Limb (tissue), 2 donors: ENCODE data around the gene RBP4.

Experiments used
- DNase-seq, 2 donors: peaks; one replicate each; pipeline ENCODE4 v3.0.0-alpha.2; 2016; ENCODE audit errors: extremely low spot score in 2 of 2

Gene RBP4

DNA sequence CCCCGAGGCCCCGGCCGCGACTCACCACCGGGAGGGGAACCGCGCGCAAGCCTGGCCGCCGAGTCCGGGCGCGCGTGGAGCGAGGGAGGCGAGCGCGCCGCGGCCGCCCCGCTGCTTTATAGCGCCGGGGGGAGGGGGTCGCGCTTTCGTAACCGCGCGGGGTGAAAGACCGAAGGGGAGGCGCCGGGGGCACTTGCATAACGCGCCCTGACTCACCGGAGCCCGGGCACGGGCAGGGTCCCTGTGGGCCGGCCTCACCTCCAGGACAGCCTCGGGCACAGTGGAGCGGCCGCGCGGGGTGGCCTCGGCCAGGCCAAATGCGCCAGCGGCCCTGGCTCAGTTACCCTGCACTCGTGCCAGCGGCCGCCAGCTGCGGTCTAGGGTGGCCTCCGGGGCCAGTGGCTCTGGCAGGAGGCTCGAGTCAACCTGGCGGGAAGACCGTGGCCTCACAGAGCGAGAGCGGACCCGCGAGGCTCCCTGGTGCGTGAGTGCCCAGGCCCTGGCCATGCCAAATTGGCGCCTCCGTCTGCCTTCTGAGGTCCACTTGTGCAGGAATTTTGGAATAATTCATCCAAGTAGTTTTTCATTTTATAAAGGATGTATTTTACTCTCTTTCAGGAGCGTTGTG lies at the start of gene RBP4:
TSS of gene RBP4 (minus strand) at position 90 of the 628 bp plus-strand sequence. CDS start 207 bp downstream, outside the sequence.
- peak in 1 of 2 donors; percentile 72 for DNase-seq

- DNase-seq: no peak
Measured at GRCh38 chr10:93639791-93640190, 38.8 kb upstream of the RBP4 start.

- DNase-seq: no peak
Measured at GRCh38 chr10:93630625-93631557, 29.9 kb upstream of the RBP4 start.

GRCh38 chr10:93629647-93630305 lies 28.7 kb upstream of the RBP4 start:
- no peak for DNase-seq

GRCh38 chr10:93628858-93629257 lies 27.8 kb upstream of the RBP4 start:
- DNase-seq: no peak

DNA sequence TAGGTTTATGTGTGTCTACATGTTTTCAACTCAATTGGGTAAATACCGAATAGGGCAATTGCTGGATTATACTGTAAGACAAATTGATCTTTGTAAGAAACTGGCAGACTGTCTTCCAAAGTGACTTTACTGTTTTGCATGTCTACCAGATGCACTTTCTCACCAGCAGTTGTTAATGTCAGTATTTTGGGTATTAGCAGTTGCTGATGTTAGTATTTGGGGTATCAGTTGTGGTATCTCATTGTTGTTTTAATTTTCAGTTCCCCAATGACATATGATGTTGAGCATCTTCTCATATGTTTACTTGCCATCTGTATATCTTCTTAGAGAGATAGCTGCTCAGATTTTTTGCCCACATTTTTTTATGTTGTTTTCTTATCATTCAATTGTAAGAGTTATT lies 21.9 kb upstream of the RBP4 start:
- DNase-seq: no peak

DNA sequence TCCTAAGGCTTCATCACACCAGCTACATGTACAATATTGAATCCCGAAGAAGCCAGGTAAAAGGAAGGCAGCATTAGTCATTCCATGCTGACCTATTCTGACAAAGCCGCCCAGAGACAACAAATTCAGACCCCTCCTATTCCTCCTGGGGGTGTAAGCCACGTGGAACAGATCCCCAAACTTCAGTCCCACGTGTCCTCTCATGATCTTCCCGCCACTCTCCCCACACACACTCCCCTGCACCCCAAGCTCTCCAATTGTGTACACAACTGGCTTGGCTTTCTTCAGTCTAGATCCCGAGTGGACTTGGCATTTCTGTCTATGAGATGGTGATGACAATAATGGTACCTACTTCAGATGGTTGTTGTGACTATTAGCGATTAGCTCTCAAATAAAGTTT lies 19.9 kb upstream of the RBP4 start:
- no peak for DNase-seq

DNA sequence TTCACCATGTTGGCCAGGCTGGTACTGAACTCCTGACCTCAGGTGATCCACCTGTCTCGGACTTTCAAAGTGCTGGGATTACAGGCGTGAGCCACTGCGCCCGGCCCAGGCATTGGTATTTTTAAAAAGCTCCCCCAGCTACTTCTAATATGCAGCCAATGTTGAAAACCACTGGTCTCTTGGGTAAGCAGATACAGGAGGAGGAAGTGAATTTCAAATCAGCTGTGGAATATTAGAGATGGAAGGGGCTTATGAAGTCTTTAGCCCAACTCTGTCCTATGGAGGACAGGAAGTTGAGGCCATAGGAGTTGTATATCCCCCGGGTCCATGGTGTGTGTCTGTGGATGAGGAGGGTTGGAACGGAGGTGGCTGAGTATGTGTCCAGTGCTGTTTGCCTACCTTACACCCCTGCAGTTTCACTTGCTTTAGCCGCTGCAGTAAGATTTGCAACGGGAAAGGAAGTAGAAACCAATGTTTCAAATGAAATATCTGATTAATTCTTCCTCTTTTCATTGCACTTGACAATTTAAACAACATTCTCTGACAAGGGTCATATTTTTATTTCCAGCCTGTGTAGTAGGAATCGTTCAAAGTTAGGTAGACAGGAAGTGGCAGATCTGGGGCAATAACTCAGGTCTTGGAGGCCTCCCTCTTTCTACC lies 14.7 kb upstream of the RBP4 start:
- no peak for DNase-seq

- DNase-seq: no peak
Measured at GRCh38 chr10:93614101-93614825, 13.2 kb upstream of the RBP4 start.

DNA sequence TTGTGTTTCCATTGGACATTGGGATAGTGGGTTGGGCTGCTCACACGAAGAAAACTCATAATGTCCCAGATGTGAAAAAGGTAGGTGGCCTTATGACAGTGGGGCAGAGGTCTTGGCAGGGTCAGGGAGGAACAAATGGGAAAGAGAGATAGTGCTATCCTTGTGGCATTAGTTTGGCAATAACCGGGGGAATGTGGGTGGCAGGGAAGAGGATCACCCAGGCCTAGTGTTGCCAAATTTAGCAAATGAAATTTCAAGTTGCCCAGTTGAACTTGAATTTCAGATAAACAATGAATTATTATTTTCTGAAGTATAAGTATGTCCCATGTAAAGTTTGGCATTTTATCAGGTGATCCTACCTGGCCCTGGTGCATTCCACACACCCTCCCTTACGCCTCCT lies 12.1 kb upstream of the RBP4 start:
- no peak for DNase-seq

DNA sequence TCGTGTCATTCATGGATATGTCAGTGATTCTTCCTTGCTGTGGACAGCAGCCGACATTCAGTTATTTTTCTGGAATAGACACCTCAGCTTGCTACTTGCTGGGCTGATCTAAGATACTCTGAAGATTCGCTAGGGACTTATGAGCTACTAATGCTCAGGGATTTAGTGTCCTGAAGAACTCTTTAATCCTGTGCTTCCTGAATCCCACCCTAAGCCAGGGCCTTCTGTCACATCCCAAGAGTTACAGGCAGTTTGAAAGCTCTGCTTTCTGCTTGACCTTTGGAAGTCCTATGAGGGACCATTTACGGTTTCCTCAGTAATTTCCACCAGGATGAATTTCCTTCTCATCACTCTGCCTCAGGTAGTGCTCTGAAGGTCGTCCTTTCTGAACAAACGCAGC lies 11.3 kb upstream of the RBP4 start, which contains the start of gene PDE6C:
TSS of gene PDE6C (plus strand) at position 227 of the 400 bp plus-strand sequence. CDS start 189 bp downstream, outside the sequence.
- no peak for DNase-seq

DNA sequence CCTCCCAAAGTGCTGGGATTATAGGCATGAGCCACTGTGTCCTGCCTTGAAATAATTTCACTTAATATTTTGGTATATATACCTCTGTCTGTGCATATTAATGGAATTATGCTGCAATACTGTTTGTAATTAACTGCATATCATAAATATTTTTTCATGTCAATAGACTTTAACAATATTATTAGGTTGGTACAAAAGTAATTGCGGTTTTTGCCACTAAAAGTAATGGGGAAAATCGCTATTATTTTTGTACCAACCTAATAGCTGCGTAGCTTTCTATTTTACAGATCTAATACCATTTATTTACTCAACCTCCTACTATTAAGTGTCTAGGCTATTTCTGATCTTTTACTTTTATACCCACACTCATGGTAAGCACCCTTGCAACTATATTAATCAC lies 7.4 kb upstream of the RBP4 start:
- DNase-seq: no peak

GRCh38 chr10:93604146-93604545 lies 3.1 kb upstream of the RBP4 start:
- no peak for DNase-seq

DNA sequence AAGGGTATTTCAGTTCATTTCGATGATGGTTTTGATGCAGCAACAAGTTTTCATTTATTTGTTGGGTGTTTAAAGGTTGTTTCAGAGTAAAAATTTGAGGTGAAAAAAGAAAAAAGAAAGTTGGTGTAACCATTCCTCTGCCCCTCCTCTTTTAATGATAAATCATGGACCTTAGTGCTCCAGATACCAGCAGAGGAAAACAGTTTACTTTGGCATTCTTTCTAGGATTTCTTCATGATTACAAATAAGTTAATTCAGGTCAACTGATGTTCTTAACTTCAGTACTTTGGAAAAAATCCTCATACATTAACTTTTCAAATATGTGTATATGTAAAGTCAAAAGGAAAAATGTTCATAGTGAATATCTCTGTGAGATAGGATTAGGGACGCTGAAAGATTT lies 2.0 kb upstream of the RBP4 start:
- no peak for DNase-seq

DNA sequence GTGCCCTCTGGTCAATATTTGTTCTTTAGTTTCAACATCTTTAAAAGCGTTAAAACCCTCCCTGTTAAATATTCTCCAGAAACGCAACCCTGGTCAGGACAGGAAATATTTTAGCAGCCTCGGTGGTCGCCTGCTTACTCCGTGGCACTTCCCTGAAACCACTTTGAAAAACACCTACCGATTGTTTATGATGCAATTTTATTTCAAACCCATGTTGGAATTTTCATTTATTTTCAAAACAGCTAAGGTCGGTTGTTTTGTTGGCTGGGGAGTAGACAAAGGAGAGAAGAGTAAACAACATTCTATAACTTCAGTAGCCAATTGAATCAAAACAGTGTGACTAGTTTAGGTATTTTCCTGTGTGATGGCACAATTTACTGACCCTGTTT lies 733 bp upstream of the RBP4 start:
- no peak for DNase-seq

DNA sequence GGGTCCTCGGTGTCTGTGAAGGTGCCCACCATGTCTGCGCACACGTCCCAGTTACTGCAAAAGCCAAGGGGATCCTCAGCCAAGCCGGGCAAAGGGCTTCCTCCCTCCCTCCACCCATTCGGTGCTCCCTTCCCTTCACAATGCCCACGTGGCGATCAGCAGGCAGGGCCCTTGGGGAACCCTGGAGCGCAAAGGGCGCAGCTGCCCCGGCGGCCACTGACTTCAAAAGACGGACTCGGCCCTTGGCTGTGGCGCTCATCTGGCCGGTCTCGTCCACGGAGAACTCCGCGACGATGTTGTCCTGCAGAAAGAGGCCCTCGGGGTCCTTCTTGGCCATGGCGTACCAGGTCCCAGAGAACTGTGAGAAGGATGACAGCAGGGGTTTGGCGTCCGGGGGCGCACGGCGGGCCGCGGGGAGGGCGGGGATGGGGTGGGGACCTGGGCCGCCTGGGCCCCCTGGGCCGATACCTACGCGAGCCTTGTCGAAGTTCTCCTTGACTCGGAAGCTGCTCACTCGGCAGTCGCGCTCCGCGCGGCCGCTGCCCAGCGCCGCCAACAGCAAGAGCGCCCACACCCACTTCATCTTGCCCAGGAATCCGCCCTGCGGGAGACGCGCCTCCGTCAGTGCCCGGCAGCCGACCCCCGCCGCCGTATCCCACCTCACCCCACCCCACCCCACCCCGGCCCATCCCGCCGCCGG lies 439 bp downstream of the RBP4 start:
- DNase-seq: no peak

DNA sequence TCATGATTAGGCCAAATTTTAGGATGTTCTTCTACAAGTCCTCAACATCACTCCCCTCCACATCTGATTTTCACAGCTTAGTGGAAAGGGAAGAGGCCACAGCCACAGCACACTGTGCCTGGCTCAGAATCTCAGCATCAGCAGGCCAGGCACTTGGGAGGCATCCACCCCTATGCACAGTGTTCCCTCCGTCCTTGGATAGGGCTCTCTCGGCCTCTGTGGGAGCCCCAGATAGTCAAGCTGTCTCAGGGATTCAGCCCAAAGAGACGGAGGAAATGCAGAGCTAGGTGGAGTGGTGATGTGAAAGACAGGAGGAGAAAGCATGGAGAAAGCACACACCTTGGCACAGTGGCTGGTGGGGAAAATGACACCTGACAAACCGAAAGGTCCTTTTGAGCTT lies 1.3 kb downstream of the RBP4 start:
- DNase-seq: no peak

DNA sequence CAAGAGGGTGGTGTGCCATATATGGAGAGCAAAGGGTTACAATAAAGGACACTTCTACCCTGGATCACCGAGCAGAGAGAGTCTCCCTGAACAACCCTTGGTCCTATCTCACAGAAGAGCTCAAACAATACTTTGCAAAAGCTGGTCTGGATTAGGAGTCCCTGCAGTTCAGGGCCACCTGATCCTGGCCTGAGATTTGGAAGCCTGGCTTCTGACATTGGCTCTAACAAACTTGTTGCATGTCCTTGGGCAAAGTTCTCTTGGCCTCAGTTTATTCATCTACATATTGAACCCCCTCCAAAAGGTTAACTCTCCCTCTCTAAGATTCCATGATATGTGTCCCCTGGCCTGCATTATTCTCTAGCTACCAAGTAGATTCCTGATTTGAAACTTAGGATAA lies 1.7 kb downstream of the RBP4 start:
- no peak for DNase-seq

DNA sequence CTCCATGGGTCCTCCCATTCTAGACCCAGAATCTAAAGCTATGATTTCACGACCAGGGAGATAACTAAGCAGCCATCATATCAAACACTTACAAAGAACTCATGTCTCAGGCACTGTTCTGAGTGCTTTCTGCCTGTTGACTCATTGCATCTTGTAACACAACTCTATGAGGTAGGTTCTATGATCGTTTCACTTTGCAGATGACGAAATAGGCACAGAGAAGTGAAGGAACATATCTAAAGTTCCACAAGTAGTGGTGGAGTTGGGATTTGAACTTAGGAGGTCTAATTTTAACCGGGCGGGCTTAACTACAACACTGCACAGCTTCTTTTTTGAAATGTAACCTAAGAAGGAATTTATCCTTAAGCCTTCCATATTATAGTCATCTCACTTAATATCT lies 2.9 kb downstream of the RBP4 start:
- DNase-seq: no peak

GRCh38 chr10:93597075-93597599 lies 3.9 kb downstream of the RBP4 start:
- DNase-seq: no peak
